HTR-8/SVneo (cell line): ENCODE data around the gene PIK3C2G.
A peak's percentile ranks its signal among the peaks of the same experiment; 100 is the strongest.

ENCODE experiments used
- DNase-seq: peaks from one replicate; pipeline ENCODE4 v3.0.0; 2011; ENCODE audit warnings: low spot score, mixed read lengths; ENCODE audit not compliant: insufficient read length
- FAIRE-seq: peaks from 2 replicates; lab custom pipeline; 2011; peaks lifted over from hg19 to GRCh38; lab: Jason Lieb, UNC

PIK3C2G gene

GRCh38 chr12:18267427-18268099 lies 6.2 kb downstream of the PIK3C2G start:
- DNase-seq: no peak
- FAIRE-seq: no peak

GRCh38 chr12:18270958-18271460 lies 9.7 kb downstream of the PIK3C2G start:
- DNase-seq (no peak), FAIRE-seq (no peak)

- no peak for FAIRE-seq
- DNase-seq: peak; percentile 11
These were observed 14.7 kb downstream of the PIK3C2G start for GRCh38 chr12:18275981-18276380.

- FAIRE-seq: no peak
- no peak for DNase-seq
These were observed 15.9 kb downstream of the PIK3C2G start for GRCh38 chr12:18277196-18277595.

- FAIRE-seq (no peak), DNase-seq (no peak)
These were observed 19.4 kb downstream of the PIK3C2G start for GRCh38 chr12:18280728-18281127.

- no peak for FAIRE-seq
- DNase-seq: no peak
These were observed 20.6 kb downstream of the PIK3C2G start for GRCh38 chr12:18281941-18282340.

GRCh38 chr12:18283831-18284230 lies 22.5 kb downstream of the PIK3C2G start:
- no peak for DNase-seq
- FAIRE-seq: no peak

GRCh38 chr12:18284386-18284785 lies 23.1 kb downstream of the PIK3C2G start:
- DNase-seq: no peak
- no peak for FAIRE-seq

- DNase-seq: no peak
- FAIRE-seq: no peak
These were observed 23.8 kb downstream of the PIK3C2G start for GRCh38 chr12:18285161-18285560.

- no peak for DNase-seq
- FAIRE-seq: no peak
These were observed 29.1 kb downstream of the PIK3C2G start for GRCh38 chr12:18290386-18290785.

GRCh38 chr12:18294889-18295288 lies 33.6 kb downstream of the PIK3C2G start:
- DNase-seq: no peak
- no peak for FAIRE-seq

GRCh38 chr12:18296201-18296908 lies 35.0 kb downstream of the PIK3C2G start:
- FAIRE-seq: no peak

GRCh38 chr12:18296909-18297280 lies 35.6 kb downstream of the PIK3C2G start:
- DNase-seq (no peak), FAIRE-seq (no peak)

More at GRCh38 chr12:18296201-18296908, 35.0 kb downstream of the PIK3C2G start:
- no peak for DNase-seq

- DNase-seq (no peak), FAIRE-seq (no peak)
These were observed 36.6 kb downstream of the PIK3C2G start for GRCh38 chr12:18297902-18298301.

- FAIRE-seq: no peak
These were observed 41.6 kb downstream of the PIK3C2G start for GRCh38 chr12:18302809-18303430.

GRCh38 chr12:18304609-18305008 lies 43.3 kb downstream of the PIK3C2G start:
- no peak for DNase-seq
- no peak for FAIRE-seq

More at GRCh38 chr12:18302809-18303430, 41.6 kb downstream of the PIK3C2G start:
- DNase-seq: no peak

- no peak for FAIRE-seq
- DNase-seq: no peak
These were observed 45.0 kb downstream of the PIK3C2G start for GRCh38 chr12:18306311-18306710.

GRCh38 chr12:18313306-18313705 lies 52.0 kb downstream of the PIK3C2G start:
- FAIRE-seq (no peak), DNase-seq (no peak)

- peak; percentile 19 for DNase-seq
- FAIRE-seq: no peak
These were observed 58.8 kb downstream of the PIK3C2G start for GRCh38 chr12:18320036-18320617.

- DNase-seq: no peak
- FAIRE-seq: no peak
These were observed 59.7 kb downstream of the PIK3C2G start for GRCh38 chr12:18320976-18321375.

- no peak for DNase-seq
These were observed 61.8 kb downstream of the PIK3C2G start for GRCh38 chr12:18323159-18323558.

More at GRCh38 chr12:18323159-18323558, 61.8 kb downstream of the PIK3C2G start:
- FAIRE-seq: no peak
